GM12878 (cell line): ENCODE results near the gene TANC2.

Experiments used
- CTCF ChIP-seq, 3 experiments: IDR thresholded peaks in 2 of 3; conservative IDR thresholded peaks in 1 of 3; 2 replicates each; pipeline ENCODE4 v1.5.1; 2011; ENCODE audit warnings: low read depth in 3 of 3, low read length in 3 of 3, mild to moderate bottlenecking in 3 of 3, control low read depth in 2 of 3, moderate library complexity in 2 of 3, inconsistent platforms in 1 of 3, mixed read lengths in 1 of 3; ENCODE audit not compliant: control insufficient read depth in 2 of 3, insufficient read depth in 1 of 3; ENCODE audit errors: extremely low read depth in 1 of 3
- KAT2A ChIP-seq: conservative IDR thresholded peaks from 2 replicates; pipeline ENCODE4 v1.6.1; 2011; ENCODE audit warnings: low read depth, low read length; ENCODE audit not compliant: control insufficient read depth
- NFIC ChIP-seq: IDR thresholded peaks from 2 replicates; pipeline ENCODE4 v1.6.1; 2012; ENCODE audit warnings: low read depth, mild to moderate bottlenecking, inconsistent platforms, low read length, moderate library complexity
- TF ChIP-seq, protein P1 (sequence below): fragments of 450-650 bp; IDR thresholded peaks from 2 replicates; pipeline ENCODE4 v1.6.1; 2014; ENCODE audit warnings: mild to moderate bottlenecking

DNA sequence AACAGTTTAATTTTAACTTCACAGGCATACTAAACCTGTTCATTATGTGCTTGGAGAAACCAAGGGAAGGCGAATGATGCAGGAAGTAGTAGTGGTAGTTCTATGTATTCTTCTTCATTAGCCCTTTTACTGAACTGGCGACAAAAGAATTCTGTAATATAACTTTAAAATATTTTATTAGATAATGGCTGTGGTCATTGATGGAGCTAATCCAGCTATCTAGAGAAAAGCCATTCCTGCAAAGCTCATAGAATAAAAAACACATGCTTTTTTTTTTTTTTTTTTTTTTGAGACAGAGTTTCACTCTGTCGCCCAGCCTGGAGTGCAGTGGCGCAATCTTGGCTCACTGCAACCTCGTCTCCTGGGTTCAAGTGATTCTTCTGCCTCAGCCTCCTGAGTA is 23.5 kb downstream of the TANC2 start:
- TF ChIP-seq NFIC (no peak), KAT2A (no peak), CTCF (IDR thresholded peaks at IDR 0.05 in 2 of 3, conservative IDR thresholded peaks at IDR 0.05 in 1 of 3; ENCODE audit: control insufficient read depth in 2 of 3, extremely low read depth in 1 of 3, insufficient read depth in 1 of 3, low read depth in 3 of 3, low read length in 3 of 3) (no peak)
- TF ChIP-seq, protein P1, sequence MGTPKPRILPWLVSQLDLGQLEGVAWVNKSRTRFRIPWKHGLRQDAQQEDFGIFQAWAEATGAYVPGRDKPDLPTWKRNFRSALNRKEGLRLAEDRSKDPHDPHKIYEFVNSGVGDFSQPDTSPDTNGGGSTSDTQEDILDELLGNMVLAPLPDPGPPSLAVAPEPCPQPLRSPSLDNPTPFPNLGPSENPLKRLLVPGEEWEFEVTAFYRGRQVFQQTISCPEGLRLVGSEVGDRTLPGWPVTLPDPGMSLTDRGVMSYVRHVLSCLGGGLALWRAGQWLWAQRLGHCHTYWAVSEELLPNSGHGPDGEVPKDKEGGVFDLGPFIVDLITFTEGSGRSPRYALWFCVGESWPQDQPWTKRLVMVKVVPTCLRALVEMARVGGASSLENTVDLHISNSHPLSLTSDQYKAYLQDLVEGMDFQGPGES, result no peak
